Measurements from ENCODE around the gene MFSD8.

The MFSD8 gene

DNA sequence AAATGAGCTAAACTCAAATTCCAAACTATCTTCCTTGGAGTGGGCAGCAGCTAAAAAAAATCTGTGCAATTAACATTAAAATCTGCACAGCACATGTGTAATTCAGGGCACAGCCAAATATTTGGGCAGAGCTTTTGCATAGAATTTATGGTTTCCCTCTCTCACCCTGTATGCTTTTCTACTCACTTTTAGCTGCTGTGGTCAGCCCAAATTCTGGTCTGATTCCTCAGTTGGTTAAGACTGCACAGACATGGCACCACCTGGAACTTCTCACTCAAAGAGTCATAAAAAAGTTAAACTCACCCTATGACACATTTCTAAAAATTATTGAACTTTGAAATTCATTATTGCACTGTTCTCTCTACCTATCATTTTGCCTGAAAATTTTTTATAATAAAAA is 89.2 kb downstream of the MFSD8 start:
- Histone ChIP-seq H3K27me3 (ENCODE audit: insufficient read depth, poor library complexity, severe bottlenecking) (no peaks in the 10 kb centered on the region), H3K4me1 (ENCODE audit: insufficient read depth, poor library complexity, severe bottlenecking) (peaks cover 8% of the 10 kb centered on the region), H3K9me3 (ENCODE audit: severe bottlenecking) (no peaks in the 10 kb centered on the region), H3K4me3 (ENCODE audit: severe bottlenecking) (no peak overlapping the region), H3K27ac (ENCODE audit: poor library complexity, severe bottlenecking) (no peak overlapping the region), H3K36me3 (ENCODE audit: low read depth) (0 out of 2 replicates have a peak, but pooled peaks cover 3% of the 10 kb centered on the region)
- DNase-seq (ENCODE audit: low spot score) (no peak), ATAC-seq (ENCODE audit: low read depth) (no peak)
- TF ChIP-seq, protein P1, sequence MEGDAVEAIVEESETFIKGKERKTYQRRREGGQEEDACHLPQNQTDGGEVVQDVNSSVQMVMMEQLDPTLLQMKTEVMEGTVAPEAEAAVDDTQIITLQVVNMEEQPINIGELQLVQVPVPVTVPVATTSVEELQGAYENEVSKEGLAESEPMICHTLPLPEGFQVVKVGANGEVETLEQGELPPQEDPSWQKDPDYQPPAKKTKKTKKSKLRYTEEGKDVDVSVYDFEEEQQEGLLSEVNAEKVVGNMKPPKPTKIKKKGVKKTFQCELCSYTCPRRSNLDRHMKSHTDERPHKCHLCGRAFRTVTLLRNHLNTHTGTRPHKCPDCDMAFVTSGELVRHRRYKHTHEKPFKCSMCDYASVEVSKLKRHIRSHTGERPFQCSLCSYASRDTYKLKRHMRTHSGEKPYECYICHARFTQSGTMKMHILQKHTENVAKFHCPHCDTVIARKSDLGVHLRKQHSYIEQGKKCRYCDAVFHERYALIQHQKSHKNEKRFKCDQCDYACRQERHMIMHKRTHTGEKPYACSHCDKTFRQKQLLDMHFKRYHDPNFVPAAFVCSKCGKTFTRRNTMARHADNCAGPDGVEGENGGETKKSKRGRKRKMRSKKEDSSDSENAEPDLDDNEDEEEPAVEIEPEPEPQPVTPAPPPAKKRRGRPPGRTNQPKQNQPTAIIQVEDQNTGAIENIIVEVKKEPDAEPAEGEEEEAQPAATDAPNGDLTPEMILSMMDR (IDR thresholded peaks at IDR 0.05; ENCODE audit: poor library complexity, severe bottlenecking): no peak

DNA sequence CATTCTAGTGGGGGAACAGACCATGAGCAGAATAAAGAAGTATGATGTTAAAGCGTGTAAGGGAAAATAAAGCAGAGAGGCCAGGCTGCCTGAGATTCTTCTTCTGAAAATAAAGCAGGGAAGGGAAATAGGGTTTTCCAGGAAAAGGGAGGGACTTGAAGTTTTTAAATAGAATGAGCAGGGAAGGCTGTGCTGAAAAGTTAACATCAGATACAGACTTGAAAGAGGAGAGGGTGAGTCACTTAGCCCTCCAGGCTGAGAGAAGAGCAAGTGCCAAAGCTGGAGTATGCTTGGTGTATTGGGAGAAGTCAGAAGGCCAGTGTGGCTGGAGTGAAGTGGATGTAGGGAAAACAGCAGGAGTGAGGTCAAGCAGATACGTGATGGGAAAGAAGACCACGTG is 94.3 kb downstream of the MFSD8 start:
- no peaks in the 10 kb centered on the region for H3K27me3 ChIP-seq (ENCODE audit: insufficient read depth, poor library complexity, severe bottlenecking)
- H3K36me3 ChIP-seq (ENCODE audit: low read depth): 0 out of 2 replicates have a peak, but pooled peaks cover 3% of the 10 kb centered on the region
- peaks cover 5% of the 10 kb centered on the region for H3K4me1 ChIP-seq (ENCODE audit: insufficient read depth, poor library complexity, severe bottlenecking)
- DNase-seq (ENCODE audit: low spot score): no peak
- H3K4me3 ChIP-seq (ENCODE audit: severe bottlenecking): no peak overlapping the region
- TF ChIP-seq, protein P1 (IDR thresholded peaks at IDR 0.05; ENCODE audit: poor library complexity, severe bottlenecking): no peak
- peak; percentile 93 for ATAC-seq (ENCODE audit: low read depth)
- H3K9me3 ChIP-seq (ENCODE audit: severe bottlenecking): no peaks in the 10 kb centered on the region
- H3K27ac ChIP-seq (ENCODE audit: poor library complexity, severe bottlenecking): no peak overlapping the region

DNA sequence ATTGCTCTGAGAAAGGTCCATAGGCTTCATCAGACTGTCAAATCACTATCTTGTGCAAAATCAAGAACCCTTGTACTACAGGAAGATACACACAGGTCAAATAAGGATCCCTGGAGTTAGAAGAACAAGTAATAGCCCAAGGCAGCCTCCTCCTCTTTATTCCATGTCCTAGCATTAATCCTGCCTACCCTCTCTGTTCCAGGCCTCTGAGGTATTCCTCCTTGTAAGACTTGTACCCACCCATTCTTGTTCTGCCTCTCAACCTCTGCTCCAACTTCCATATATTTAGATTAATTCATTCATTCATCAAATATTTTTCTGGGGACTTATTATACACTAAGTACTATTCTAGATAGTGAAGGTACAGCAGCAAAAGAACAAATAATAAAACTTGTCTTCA is 94.7 kb downstream of the MFSD8 start:
- no peak for DNase-seq (ENCODE audit: low spot score)
- H3K36me3 ChIP-seq (ENCODE audit: low read depth): no peaks in the 10 kb centered on the region
- no peak overlapping the region for H3K4me3 ChIP-seq (ENCODE audit: severe bottlenecking)
- no peaks in the 10 kb centered on the region for H3K9me3 ChIP-seq (ENCODE audit: severe bottlenecking)
- no peaks in the 10 kb centered on the region for H3K27me3 ChIP-seq (ENCODE audit: insufficient read depth, poor library complexity, severe bottlenecking)
- TF ChIP-seq, protein P1 (IDR thresholded peaks at IDR 0.05; ENCODE audit: poor library complexity, severe bottlenecking): no peak
- ATAC-seq (ENCODE audit: low read depth): no peak
- no peak overlapping the region for H3K27ac ChIP-seq (ENCODE audit: poor library complexity, severe bottlenecking)
- peaks cover 5% of the 10 kb centered on the region for H3K4me1 ChIP-seq (ENCODE audit: insufficient read depth, poor library complexity, severe bottlenecking)

DNA sequence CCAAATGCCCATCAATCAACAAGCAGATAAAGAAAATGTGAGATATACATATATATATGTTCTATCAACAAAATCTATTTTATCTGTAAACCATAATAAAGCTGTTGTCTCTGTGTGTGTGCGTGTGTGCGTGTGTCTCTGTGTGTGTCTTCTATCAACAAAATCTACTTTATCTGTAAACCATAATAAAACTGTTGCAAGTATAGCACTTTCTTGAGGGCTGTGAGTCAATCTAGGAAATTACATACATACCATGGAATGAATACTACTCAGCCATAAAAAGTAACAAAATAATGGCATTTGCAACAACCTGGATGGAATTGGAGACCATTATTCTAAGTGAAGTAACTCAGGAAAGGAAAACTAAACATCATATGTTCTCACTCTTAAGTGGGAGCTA is 96.8 kb downstream of the MFSD8 start:
- TF ChIP-seq, protein P1 (IDR thresholded peaks at IDR 0.05; ENCODE audit: poor library complexity, severe bottlenecking): no peak

More for the DNA sequence above, 96.8 kb downstream of the MFSD8 start:
- peaks cover 5% of the 10 kb centered on the region for H3K4me1 ChIP-seq (ENCODE audit: insufficient read depth, poor library complexity, severe bottlenecking)
- no peak overlapping the region for H3K4me3 ChIP-seq (ENCODE audit: severe bottlenecking)
- H3K36me3 ChIP-seq (ENCODE audit: low read depth): no peaks in the 10 kb centered on the region
- H3K27me3 ChIP-seq (ENCODE audit: insufficient read depth, poor library complexity, severe bottlenecking): no peaks in the 10 kb centered on the region
- DNase-seq (ENCODE audit: low spot score): no peak
- no peak overlapping the region for H3K27ac ChIP-seq (ENCODE audit: poor library complexity, severe bottlenecking)
- H3K9me3 ChIP-seq (ENCODE audit: severe bottlenecking): no peaks in the 10 kb centered on the region
- ATAC-seq (ENCODE audit: low read depth): no peak
